Measurements from ENCODE around the gene PARD6B. TPM values are rescaled to one million over a fixed set of nuclear protein-coding genes. Genes with fewer than 3 reads are reported as not detected.

PARD6B gene
- total RNA-seq, 2 experiments from 2014 or later: 4.4 to 6.1 TPM

DNA sequence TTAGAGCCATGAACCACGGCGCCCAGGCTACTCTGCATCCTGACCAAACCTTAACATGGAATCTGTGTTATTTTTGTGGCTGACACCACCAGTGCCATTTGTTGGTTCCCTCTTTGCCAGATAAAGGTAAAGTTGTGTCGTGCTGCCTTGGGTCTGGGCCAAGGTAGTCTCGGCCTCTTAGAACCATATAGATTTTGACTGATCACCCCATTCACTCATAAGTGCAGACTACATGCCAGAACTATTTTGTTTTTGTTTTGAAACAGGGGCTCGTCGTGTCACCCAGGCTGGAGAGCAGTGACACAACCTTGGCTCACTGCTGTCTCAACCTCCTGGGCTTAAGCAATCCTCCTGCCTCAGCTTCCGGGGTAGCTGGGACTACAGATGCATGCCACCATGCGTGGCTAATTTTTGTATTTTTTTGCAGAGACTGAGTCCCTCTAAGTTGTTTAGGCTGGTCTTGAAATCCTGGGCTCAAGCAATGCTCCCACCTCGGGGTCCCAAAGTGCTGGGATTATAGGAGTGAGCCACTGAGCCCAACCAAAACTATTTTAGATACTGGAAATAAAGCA is 20.8 kb upstream of the PARD6B start:
- intact Hi-C loops (cut with micrococcal nuclease; ENCODE audit: unreplicated experiment): no loop called here
- no TSS peak for BruUV-seq (replicated peaks)
- ChIA-PET POLR2A (no interaction called here), CTCF (ENCODE audit: unreplicated experiment) (no interaction called here)
- no peak overlapping the region for H2AFZ ChIP-seq (ENCODE audit: low read length)
- H3K9me2 ChIP-seq (ENCODE audit: insufficient read depth, low read length): no peaks in the 10 kb centered on the region
- H3K36me3 ChIP-seq (ENCODE audit: insufficient read depth, low read length): no peaks in the 10 kb centered on the region
- H3K27ac ChIP-seq (ENCODE audit: low read depth, low read length, poor library complexity, severe bottlenecking): no peak overlapping the region
- no peaks in the 10 kb centered on the region for H4K20me1 ChIP-seq (ENCODE audit: insufficient read depth, low read length)
- H3K4me1 ChIP-seq (ENCODE audit: insufficient read depth, low read length, poor library complexity, severe bottlenecking): no peaks in the 10 kb centered on the region
- TF ChIP-seq, protein P1, sequence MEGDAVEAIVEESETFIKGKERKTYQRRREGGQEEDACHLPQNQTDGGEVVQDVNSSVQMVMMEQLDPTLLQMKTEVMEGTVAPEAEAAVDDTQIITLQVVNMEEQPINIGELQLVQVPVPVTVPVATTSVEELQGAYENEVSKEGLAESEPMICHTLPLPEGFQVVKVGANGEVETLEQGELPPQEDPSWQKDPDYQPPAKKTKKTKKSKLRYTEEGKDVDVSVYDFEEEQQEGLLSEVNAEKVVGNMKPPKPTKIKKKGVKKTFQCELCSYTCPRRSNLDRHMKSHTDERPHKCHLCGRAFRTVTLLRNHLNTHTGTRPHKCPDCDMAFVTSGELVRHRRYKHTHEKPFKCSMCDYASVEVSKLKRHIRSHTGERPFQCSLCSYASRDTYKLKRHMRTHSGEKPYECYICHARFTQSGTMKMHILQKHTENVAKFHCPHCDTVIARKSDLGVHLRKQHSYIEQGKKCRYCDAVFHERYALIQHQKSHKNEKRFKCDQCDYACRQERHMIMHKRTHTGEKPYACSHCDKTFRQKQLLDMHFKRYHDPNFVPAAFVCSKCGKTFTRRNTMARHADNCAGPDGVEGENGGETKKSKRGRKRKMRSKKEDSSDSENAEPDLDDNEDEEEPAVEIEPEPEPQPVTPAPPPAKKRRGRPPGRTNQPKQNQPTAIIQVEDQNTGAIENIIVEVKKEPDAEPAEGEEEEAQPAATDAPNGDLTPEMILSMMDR (conservative IDR thresholded peaks at IDR 0.05; ENCODE audit: low read length): no peak
- TF ChIP-seq EZH2phosphoT487 (IDR thresholded peaks at IDR 0.05; ENCODE audit: borderline replicate concordance, low read depth, low read length): no peak
- H3K4me3 ChIP-seq (ENCODE audit: low read depth, low read length, poor library complexity, severe bottlenecking): no peak overlapping the region
- H3K9me3 ChIP-seq (ENCODE audit: low read length): no peaks in the 10 kb centered on the region
- DNase-seq (ENCODE audit: low spot score): no peak
- no peak overlapping the region for H3K4me2 ChIP-seq (ENCODE audit: low read length)
- H3K79me2 ChIP-seq (ENCODE audit: insufficient read depth, low read depth, low read length): no peaks in the 10 kb centered on the region

DNA sequence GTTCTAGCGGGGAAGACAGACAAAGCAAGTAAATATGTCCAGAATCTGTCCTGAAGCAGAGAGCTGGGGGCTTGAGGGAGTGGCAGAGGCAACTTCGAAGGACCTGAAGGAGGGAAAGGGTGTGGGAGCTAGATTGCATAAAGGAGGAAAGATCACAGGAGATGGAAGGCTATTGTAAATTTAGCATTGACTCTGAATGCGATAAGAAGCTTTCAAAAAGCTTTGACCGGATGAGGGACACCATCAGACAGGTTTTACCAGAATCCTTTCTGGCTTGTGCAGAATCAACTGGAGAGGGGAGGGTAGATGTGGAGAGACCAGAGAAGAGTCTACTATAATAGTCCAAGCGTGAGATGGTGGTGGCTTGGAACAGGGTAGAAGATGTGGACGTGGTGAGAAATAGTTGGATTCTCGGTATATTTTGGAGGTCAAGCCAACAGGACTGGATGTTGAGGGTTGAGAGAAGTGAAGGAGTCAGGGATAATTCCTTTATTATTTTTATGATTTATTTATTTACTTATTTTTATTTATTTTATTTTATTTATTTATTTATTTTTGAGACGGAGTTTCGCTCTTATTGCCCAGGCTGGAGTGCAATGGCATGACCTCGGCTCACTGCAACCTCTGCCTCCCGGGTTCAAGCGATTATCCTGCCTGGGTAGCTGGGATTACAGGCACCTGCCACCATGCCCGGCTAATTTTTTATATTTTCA is 20.1 kb upstream of the PARD6B start:
- no TSS peak for BruUV-seq (replicated peaks)

More for the DNA sequence above, 20.1 kb upstream of the PARD6B start:
- H2AFZ ChIP-seq (ENCODE audit: low read length): no peak overlapping the region
- no peak overlapping the region for H3K4me3 ChIP-seq (ENCODE audit: low read depth, low read length, poor library complexity, severe bottlenecking)
- no peak for TF ChIP-seq EZH2phosphoT487 (IDR thresholded peaks at IDR 0.05; ENCODE audit: borderline replicate concordance, low read depth, low read length)
- TF ChIP-seq, protein P1 (conservative IDR thresholded peaks at IDR 0.05; ENCODE audit: low read length): no peak
- no peaks in the 10 kb centered on the region for H3K36me3 ChIP-seq (ENCODE audit: insufficient read depth, low read length)
- no peak for DNase-seq (ENCODE audit: low spot score)
- H3K27ac ChIP-seq (ENCODE audit: low read depth, low read length, poor library complexity, severe bottlenecking): no peak overlapping the region
- intact Hi-C loops (cut with micrococcal nuclease; ENCODE audit: unreplicated experiment): no loop called here
- H3K79me2 ChIP-seq (ENCODE audit: insufficient read depth, low read depth, low read length): no peaks in the 10 kb centered on the region
- POLR2A ChIA-PET: no interaction called here
- CTCF ChIA-PET (ENCODE audit: unreplicated experiment): no interaction called here
- no peaks in the 10 kb centered on the region for H3K4me1 ChIP-seq (ENCODE audit: insufficient read depth, low read length, poor library complexity, severe bottlenecking)
- H3K4me2 ChIP-seq (ENCODE audit: low read length): no peak overlapping the region
- H3K9me3 ChIP-seq (ENCODE audit: low read length): no peaks in the 10 kb centered on the region
- no peaks in the 10 kb centered on the region for H3K9me2 ChIP-seq (ENCODE audit: insufficient read depth, low read length)
- no peaks in the 10 kb centered on the region for H4K20me1 ChIP-seq (ENCODE audit: insufficient read depth, low read length)
